Stimulated activated CD8-positive, alpha-beta memory T cell treated with anti-CD3 and anti-CD28 coated beads, Interleukin-7, amount 100 ng/mL, for 4 hours (primary cell): Measurements from ENCODE around the gene SSBP2.

ENCODE experiments used
- DNase-seq, 2 donors: peaks; one replicate each; pipeline ENCODE4 v3.0.0-alpha.2; 2020; ENCODE audit warnings: low read depth in 2 of 2

The SSBP2 gene

GRCh38 chr5:81590498-81591384 lies 160.2 kb downstream of the SSBP2 start:
- DNase-seq = no peak

- DNase-seq = no peak
Measured at GRCh38 chr5:81579262-81579924, 171.5 kb downstream of the SSBP2 start.

- DNase-seq = no peak
Measured at GRCh38 chr5:81577091-81577490, 173.8 kb downstream of the SSBP2 start.

GRCh38 chr5:81575924-81576323 lies 175.0 kb downstream of the SSBP2 start:
- DNase-seq = no peak

- no peak for DNase-seq
Measured at GRCh38 chr5:81572201-81572600, 178.7 kb downstream of the SSBP2 start.

- no peak for DNase-seq
Measured at GRCh38 chr5:81558188-81558587, 192.7 kb downstream of the SSBP2 start.

- no peak for DNase-seq
Measured at GRCh38 chr5:81556809-81557208, 194.1 kb downstream of the SSBP2 start.

- DNase-seq = no peak
Measured at GRCh38 chr5:81555865-81556264, 195.0 kb downstream of the SSBP2 start.

GRCh38 chr5:81554647-81555046 lies 196.2 kb downstream of the SSBP2 start:
- no peak for DNase-seq

- no peak for DNase-seq
Measured at GRCh38 chr5:81553567-81554212, 197.2 kb downstream of the SSBP2 start.

GRCh38 chr5:81552852-81553566 lies 197.9 kb downstream of the SSBP2 start:
- DNase-seq = no peak

GRCh38 chr5:81549123-81549522 lies 201.8 kb downstream of the SSBP2 start:
- no peak for DNase-seq

- no peak for DNase-seq
Measured at GRCh38 chr5:81547001-81547400, 203.9 kb downstream of the SSBP2 start.

GRCh38 chr5:81545911-81546310 lies 205.0 kb downstream of the SSBP2 start:
- no peak for DNase-seq

GRCh38 chr5:81544351-81545018 lies 206.4 kb downstream of the SSBP2 start:
- DNase-seq = no peak

- DNase-seq = no peak
Measured at GRCh38 chr5:81542242-81542641, 208.7 kb downstream of the SSBP2 start.

GRCh38 chr5:81537905-81538547 lies 212.9 kb downstream of the SSBP2 start:
- DNase-seq = no peak

- DNase-seq = no peak
Measured at GRCh38 chr5:81534441-81534840, 216.5 kb downstream of the SSBP2 start.

- DNase-seq = no peak
Measured at GRCh38 chr5:81533629-81534405, 217.1 kb downstream of the SSBP2 start.

GRCh38 chr5:81530919-81531318 lies 220.0 kb downstream of the SSBP2 start:
- no peak for DNase-seq
